Omental fat pad (tissue), 4 donors: ENCODE measurements around the gene TUBB3. TPM values are rescaled to one million over a fixed set of nuclear protein-coding genes. Genes with fewer than 3 reads are reported as not detected.
A peak's percentile ranks its signal among the peaks of the same experiment; 100 is the strongest.
"Not testable (repeated sequence)": the region's sequence is repeated elsewhere in the genome, so short reads cannot be mapped to it uniquely, and the experiment has no call there.

Experiments
- ATAC-seq: fragments of 150-250 bp; one replicate; pipeline ENCODE4 v1.9.1; 2016; ENCODE audit warnings: mild to moderate bottlenecking, moderate library complexity; ENCODE audit not compliant: low FRiP score
- DNase-seq: peaks from one replicate; pipeline ENCODE4 v3.0.0-alpha.2; 2019; ENCODE audit warnings: low spot score
- CTCF ChIP-seq, 3 donors: fragments of 450-650 bp; IDR thresholded peaks; one replicate each; pipeline ENCODE4 v1.5.1; 2016 to 2017; ENCODE audit warnings: antibody characterized with exemption in 3 of 3, mild to moderate bottlenecking in 3 of 3, moderate library complexity in 2 of 3
- total RNA-seq, 4 donors: library from RNA; depleted of rRNA; stranded (reverse); fragments of >200 nt; gene quantifications; one replicate each; pipeline ENCODE4 v1.1.0, GENCODE V29; 2016

Gene TUBB3
- 10 to 100 TPM in 2 of 4 donors, 1 to 10 TPM in 2; 2.8 to 34.9 (median 10.5) TPM for total RNA-seq

- ATAC-seq (peak; percentile 51), DNase-seq (no peak)
- no peak for TF ChIP-seq CTCF (IDR thresholded peaks at IDR 0.05)
These were observed at the start of gene TUBB3 for GRCh38 chr16:89922884-89923639. TSS of gene TUBB3 (plus strand) at chr16:89923342. CDS start at chr16:89923402, 60 bp downstream.

GRCh38 chr16:89873972-89874689, 49.0 kb upstream of the TUBB3 start:
- no peak for TF ChIP-seq CTCF (IDR thresholded peaks at IDR 0.05)
- peak; percentile 94 for DNase-seq
- peak; percentile 92 for ATAC-seq

- not testable (repeated sequence) for DNase-seq, ATAC-seq
These were observed 44.0 kb upstream of the TUBB3 start for GRCh38 chr16:89879123-89879522.

GRCh38 chr16:89880477-89881367, 42.4 kb upstream of the TUBB3 start:
- ATAC-seq (no peak), DNase-seq (no peak)
- TF ChIP-seq CTCF (IDR thresholded peaks at IDR 0.05): no peak

GRCh38 chr16:89881368-89881730, 41.8 kb upstream of the TUBB3 start:
- no peak for TF ChIP-seq CTCF (IDR thresholded peaks at IDR 0.05)
- ATAC-seq (no peak), DNase-seq (no peak)

GRCh38 chr16:89883346-89884040, 39.6 kb upstream of the TUBB3 start:
- ATAC-seq: no peak
- no peak for TF ChIP-seq CTCF (IDR thresholded peaks at IDR 0.05)
- DNase-seq: no peak
